NCI-H460 (cell line): ENCODE measurements around the gene MAP4K4. TPM values are rescaled to one million over a fixed set of nuclear protein-coding genes. Genes with fewer than 3 reads are reported as not detected.

ENCODE experiments used
- DNase-seq: peaks from one replicate; pipeline ENCODE4 v3.0.0-alpha.2; 2016; ENCODE audit warnings: low read depth; ENCODE audit errors: extremely low read depth
- total RNA-seq: library from RNA; depleted of rRNA; stranded (reverse); fragments of >200 nt; shearing (Covaris generic); gene quantifications from 2 replicates; pipeline ENCODE4 v1.2.3, GENCODE V29; 2014

Gene MAP4K4
- total RNA-seq, 1 experiment from 2014 or later = 40.2 TPM

DNA sequence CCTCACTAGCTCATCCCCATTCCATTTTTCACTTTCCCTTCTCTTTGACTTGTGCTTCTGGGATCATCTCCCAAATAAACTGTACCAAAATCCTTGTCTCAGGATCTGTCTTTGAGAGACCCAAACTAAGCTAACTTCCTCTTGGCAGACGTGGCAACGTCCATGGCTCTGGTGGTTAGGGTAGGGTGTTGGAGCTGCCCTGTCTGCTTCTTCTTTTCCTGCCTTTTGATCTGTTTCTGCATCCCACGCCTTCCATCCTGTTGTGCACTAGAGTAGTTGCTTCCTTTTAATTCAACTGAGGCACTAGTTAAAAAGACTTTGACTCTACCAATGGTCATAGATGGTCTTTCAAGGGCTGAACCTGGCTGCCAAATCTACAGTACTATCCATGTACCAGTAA, 5.5 kb upstream of the MAP4K4 start:
- DNase-seq = no peak

DNA sequence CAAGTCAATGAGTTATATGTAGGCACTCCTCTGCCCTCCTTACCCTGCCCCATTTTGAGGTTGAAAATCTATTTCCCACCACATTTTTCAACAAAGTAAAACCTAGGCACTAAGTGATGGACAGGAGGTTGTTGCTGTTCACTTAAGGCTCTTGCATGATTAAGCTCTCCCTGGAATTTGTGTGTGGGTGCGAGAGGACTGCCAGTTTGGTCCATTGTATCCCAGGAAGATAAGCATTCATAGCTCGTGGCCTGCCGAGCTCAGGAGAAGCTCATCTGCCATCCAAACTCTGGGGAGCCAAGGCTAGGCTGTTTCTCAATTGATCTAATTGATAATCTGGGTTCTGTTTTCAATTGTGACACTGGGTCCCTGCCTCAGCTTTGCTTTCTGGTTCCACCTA, 4.7 kb upstream of the MAP4K4 start:
- no peak for DNase-seq

DNA sequence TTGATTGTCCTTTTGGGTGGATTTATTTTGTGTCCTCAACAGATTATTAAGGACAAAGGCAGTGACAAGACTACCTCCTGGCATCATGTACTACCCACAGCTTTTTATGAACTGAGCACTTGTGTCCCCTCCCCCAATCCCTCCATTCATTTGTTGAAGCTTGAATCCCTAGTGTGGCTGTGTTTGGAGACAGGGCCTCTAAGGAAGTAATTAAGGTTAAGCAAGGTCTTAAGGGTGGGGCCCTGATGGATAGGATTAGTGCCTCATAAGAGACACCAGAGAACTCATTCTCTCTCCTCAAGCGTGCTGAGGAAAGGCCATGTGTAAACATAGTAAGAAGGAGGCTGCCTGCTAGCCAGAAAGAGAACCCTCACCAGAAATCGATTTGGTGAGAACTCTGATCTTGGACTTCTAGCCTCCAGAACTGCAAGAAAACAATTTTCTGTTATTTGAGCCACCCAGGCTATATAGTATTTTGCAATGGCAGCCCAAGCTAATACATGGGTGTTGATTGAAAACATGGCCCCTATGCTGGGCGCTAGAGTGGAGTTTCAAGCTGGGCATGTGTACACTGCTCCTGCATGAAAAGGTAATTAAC, 3.4 kb upstream of the MAP4K4 start:
- no peak for DNase-seq

DNA sequence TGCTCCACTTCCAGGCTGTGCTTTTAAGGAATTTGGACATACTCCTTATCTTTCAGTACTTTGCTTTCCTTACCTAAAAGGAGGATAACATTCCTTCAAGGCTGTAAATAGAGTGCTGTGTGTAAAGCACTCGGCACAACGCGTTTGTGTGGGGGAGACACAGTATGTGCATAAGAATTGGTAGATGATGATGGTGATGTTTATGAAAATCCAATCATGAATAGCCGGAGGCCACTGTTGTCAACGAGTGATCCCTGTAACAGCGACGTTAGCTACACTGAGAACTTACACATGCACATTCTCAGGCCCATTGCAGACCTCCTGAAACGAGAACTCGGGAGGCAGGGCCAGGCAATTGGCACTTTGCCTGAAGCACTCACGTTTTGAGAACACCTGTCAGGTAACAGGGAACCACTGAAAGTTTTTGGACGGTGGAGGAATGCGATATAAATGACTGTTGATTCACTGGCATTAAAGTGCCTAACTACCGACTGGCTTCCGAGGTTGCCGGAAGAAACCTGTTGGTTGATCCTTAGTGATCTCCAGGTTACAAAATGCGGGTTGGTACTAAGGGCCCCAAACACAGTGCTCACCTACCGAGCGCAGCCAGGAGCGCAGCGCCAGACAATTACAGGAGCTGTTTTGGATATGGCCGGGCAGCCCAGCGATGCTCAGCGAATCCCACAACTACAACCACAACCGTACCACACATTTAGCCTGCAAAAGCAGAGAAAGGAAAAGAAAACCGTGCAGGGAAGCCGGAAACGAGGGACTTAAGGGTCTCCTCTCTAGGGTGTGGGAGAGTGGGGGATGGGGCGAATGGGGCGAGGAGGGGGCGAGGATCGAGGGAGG, 1.0 kb upstream of the MAP4K4 start:
- no peak for DNase-seq

DNA sequence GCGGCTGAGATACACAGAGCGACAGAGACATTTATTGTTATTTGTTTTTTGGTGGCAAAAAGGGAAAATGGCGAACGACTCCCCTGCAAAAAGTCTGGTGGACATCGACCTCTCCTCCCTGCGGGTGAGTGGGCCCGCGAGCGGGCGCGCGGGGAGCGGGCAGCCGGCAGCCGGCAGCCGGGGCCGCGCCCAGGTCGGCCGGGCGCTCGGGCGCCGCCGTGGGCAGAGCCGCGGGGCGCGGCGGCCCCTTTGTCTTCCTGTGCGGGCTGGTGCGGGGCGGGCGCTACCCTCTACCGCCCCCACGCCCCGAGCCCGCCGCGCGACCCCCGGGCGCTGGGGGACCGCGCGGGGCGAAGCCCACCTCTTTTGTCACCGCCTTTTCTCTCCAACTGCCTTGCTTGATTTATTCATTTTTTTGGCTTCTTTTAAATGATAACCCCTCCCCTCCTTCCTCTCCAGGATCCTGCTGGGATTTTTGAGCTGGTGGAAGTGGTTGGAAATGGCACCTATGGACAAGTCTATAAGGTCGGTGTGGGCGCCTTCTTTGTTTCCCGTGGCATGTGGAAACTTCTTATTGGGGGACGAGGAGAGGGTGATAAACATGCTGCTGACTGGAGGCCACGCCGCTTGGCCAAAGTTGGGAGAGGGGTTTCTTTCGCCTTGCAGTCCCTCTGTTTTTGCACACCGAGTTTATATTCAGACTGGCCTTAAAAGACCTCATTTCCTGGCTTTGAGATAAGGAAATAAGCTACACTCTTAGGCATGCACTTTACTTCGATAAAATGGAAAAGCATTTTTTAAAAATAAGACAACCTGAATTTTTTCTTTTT, 722 bp downstream of the MAP4K4 start:
- no peak for DNase-seq

DNA sequence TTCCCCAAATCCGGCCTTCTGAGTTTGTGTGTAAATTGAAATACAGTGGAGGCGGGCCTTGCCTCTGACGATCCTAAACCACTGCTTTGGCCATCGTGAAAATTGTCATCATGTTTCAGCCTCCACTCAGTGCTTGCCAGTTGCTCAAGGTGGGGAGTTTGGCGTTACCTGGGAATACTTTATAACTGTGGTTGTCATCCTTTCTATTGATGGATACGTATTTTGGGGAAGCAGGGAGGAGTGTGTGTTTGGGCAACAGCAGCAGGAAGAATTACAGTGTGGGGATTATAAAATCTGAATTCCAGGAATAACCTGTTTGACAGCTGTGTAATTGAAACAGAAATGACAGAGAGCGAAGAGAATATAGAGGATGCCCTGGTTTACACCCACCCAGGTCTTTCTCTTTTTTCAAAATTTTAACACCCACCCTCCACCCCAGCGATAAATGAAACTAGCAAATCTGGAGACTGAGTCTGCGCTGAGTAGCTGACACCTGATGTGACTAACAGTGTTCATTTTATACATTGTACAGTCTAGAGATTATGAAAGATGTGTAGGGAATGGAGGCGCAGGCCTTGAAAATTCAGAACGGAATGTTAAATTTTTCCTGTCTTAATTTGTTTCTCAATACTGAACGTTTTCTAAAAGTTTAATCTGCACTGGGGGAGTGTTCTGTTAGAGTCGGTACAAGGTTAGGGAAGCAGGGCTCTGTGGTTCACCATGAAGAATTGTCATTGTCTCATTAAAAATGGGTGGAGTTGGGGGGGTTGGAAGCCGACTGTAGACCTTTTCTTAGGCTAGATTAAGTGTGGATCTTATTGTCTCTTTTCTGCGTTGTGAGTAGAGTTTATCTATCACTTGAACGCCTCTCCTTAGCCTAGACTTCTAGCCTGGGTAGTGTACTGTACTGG, 1.6 kb downstream of the MAP4K4 start:
- no peak for DNase-seq

DNA sequence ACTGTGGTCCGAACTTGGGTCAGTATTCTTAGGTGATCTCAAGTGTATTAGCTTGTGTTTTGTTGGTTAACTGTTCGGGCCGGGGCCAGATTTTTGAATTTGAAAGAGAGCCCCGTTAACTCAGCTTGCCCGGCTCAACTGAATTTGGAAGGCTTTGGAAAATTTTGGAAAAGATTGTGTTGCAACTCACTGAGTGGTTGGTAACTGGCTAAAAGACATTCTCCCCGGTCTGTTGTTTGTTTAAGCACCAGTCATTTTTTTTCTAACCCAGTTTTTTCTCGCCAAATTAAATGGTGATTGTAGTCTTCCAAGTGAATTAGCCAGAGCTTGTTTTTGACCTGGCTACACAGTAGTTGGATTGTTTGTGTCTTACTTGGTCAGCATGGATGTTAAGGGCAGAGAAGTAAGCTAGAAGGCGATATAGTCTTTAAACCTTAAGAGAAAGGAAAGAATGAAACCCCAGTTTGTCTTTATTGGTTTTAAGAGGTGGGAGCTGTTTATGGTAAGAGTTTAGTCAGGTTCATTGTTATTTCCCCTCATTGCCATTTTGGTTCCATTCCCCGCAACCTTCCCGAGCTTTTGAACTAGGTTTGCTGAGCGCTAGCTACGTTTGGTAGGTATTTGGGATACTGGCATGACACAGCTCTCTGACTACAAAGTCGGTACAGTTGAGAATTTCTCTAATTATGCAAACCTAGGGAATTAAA, 2.4 kb downstream of the MAP4K4 start:
- no peak for DNase-seq

DNA sequence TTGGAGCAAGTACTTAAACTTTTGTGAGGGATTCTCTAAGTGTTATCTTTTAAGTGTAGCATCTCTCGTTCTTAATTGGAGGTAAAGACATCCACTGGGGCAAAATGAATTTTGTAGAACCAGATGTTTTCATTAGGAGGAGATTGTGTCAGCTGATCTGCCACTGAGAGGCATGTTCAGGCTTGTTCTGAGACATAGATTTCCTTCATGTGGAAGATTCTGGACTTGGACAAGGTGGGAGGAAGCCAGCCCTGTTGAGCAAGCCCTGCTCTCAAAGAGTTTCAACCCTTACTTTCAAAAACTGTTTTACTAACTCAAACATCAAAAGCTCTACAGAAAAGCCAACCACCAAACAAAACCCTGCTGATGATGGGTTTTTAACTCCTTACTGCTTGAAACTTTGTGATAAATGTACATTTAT, 6.5 kb downstream of the MAP4K4 start:
- DNase-seq = no peak

DNA sequence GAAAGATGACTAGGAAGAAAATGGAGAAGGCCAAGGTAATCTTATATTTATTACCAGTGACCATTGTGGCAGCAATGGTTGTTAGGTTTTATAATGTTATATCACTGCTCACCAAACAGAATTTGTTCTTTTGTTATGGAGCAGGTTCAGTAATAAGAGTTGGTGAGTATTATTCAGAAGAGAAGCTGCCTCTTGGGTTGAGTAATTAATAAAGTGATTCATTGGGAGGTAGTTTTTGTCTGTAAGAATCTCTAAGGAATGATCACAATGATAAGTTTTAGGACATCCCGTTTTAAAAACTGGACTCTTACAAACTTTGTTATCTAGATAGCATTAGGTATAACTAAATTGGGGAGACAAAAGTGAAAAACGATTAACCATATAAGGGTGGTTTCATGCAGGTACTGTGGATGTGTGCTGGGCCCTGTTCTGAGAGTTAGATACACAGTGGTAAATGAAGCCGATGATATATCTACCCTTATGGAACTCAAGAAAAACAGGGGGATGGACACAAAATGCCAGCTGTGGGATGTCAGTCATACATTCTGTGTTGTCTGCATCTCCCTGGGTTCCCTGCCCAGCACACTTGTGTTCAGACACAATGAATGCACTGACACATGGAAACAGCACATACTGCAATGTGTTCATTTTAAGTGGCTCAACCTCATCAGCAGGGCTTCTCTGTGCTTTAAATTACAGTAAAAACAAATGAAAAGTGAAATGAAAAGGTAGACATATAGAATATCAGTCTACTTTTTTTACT, 7.5 kb downstream of the MAP4K4 start:
- no peak for DNase-seq

DNA sequence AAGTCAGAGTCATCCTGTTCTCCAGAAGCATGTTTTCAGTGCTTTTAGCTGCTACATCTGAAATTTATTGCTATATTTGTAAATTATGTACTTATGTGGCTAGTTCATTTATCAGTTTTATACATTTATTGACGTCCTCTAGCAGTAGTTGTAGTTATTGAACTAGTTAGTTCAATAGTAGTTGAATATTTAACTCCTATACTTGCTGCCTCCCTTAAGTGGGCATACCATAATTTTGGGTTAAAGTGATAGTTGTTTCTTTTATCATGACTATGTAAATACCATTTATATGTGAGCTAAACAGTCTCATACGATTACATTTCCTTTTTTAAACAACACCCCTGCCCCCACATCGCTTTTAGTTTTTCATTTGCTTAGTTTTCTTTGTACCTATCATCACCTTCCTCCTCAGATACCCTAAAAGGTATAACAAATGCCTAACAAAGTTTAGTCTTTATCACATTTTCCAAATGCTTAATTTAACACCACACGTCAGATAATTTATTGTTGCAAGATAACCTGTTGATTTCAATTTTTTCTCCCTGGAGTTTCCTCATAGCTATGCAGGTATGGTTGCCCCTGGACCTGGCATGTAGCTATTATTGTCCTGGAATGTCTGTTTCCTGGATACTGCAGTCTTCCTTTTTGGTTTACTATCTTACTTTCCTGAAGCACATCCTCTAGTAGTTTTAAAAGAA, 8.8 kb downstream of the MAP4K4 start:
- DNase-seq = no peak

DNA sequence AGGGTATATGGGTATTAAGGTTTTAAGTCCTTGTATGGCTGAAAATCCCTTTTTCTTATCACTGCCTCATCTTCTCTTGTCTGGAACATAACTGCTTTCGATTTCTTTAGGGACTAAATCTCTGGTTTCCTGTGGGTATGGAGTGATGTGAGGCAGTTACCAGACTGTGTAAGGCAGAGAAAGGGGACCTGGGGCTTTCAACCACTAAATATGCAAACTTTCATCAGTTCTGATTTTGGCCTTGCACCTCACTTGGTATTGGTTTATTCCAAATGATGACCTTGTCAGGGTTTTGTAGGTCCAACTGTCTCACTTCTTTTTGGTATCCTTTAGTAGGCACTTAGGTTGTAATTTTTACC, 9.3 kb downstream of the MAP4K4 start:
- no peak for DNase-seq

DNA sequence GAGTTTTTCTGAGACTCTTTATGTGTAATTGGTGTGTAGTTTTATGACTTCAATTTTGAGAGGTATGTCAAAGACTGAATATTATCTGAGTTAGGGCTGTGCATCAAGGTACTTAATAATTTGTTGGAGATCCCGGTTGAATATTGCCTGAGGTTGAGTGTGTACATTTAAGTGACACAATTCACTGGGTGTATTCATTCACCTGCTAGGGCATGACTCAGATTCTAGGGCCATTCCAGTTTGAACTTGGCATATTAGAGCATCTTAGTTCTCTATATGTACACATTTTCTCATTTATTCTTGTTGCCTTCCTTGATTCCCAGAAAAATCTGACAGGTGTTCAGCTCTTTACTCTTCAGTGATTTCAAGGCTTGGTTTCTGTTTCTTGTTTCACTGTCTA, 12.5 kb downstream of the MAP4K4 start:
- no peak for DNase-seq

DNA sequence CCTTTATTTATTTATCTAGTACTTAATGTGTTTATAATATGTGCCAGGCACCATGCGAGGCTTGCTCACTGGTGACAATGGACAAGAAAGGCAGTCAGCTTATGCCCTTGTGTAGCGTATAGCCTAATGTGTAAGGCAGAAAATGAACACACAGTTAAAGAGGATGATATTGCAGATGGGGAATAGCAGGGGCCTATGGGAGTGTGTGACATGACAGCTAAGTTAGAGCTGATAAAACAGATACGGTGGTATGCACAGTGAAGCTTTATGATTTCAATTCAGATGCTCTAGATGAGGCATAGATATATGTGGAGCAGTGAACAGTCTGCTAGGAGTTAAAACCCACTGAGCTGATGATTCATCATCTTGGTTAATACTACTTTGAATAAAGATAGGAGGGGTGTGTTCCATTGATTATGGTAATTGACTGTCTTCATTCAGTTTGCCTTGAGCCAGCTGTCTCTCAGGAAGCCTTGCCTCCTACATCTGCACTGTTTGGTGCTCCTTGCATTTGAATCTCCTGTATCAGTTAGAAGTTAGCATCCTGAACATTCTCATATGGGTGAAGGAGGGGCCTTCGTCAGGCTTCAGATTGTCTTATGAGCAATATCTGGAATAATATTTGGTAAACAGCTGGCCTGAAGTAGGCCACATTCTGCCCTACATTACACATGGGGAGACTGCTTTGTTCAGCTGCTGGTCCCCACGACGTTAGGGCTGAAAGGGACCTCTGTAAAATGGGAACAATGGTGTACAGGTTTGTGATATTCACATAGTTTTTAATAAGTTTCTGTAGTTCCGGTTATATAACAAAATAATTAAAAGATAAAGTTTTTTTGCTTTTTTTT, 13.2 kb downstream of the MAP4K4 start:
- DNase-seq = no peak

DNA sequence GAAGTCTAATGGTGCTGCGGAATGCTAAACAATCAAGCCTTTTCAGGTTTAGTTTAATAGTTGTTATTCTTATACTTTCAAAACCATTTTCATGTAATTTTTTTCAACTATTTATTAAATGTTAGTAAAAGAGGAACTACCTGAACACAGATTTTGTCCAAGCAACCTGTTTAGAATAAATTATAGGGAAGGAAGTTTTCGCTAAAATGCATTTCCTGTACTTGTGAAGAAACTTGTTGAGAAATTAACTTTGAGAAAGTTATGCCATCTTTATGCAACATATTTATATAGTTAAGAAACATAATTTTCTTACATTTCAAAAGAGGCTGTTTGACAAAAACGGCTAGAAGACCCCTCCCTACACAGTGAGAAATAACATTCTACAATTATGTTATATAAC, 16.6 kb downstream of the MAP4K4 start:
- DNase-seq = no peak

DNA sequence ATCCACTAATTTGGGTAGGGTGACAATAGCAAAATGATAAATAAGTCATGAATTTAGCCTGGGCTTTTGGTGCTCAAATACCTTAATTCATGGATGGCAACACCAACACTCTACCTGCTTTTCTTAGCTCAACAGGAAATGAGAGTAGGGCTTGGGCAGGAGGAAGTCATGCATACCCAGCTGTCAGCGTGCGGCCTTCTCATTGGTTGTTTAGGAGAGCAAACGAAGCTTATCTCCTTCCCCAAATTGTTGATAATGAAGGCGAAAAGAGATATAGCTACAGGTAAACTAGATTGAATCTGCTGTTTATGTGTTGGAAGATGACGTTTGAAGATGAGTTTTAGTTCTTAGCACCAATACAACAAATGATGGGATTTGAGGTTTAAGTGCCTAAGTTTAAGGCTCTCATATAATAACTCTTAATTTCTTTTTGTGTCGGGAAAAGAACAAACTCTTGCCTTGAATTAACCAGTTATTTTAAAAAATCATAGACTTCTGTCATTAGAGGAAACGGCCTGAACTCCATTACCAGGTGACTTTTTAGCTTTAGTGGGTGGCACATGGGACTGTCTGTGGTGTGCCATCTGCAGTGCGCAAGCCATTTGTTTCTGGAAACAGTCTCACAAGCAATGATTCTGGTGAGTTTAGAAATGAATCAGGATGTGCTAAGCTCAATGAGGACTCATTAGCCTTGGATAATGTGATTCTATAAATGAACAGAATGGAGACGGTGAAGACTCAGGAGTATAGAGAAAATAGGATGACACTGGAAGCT, 19.8 kb downstream of the MAP4K4 start:
- no peak for DNase-seq

DNA sequence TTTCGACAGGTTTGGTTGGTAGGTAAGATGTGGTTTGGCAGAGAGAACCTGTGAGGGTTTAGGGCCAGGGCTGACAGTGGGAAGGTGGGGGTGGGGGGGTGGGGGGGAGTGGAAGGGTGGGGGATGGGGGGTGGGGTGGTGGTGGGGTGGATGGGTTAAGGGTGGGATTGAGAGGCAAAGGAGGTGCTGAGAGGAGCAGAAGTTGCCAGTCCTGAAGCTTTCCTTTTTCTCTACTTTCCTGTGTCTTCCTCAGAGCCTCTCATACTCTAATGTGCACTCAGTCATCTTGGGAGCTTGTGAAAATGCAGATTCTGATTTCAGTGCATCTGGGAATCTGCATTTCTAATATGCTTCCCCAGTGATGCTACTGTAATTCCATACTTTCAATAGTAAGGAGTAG, 21.0 kb downstream of the MAP4K4 start:
- no peak for DNase-seq

DNA sequence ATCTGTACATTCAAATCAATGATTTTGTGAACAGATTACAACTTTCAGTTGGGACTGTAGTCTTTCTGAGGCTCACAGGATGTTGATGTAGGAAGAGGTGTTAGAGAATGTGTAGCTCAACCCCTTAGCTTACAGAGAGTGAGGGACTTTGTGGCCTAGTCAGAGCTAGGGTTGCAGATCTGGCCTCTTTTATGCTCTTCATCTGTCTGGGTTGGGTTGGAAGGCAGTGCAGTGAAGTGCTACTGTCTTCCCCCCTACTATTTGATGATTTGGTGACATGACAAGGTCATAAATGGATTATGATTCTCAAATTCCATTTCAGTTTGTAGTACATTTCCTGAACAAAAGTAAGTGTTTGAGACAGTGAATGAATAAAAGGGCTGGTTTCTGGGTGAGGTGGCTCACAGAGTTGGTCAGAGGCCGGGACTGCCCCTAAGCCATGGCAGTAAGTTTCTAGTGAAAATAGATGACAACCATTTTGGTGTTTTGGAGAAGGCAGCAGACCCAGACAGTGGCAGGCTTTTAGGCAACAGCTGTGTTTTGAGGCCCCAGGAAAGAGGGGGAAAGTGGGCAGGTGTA, 21.6 kb downstream of the MAP4K4 start:
- no peak for DNase-seq
